HepG2 (cell line): ENCODE data around the gene FBXO44. TPM values are rescaled to one million over a fixed set of nuclear protein-coding genes. Genes with fewer than 3 reads are reported as not detected.

Source experiments
- ATAC-seq: fragments of 200-7000 bp; cut with Tn5 transposase; 3 replicates; pipeline ENCODE4 v1.9.1; 2020; ENCODE audit warnings: mild to moderate bottlenecking, moderate library complexity
- BruUV-seq: library from RNA; stranded (reverse); fragments of 400-500 nt; replicated peaks from 2 replicates; lab custom pipeline; 2021; lab: Mats Ljungman, UMichigan
- CTCF ChIA-PET: fragments of 300-600 bp; formaldehyde crosslinking; extraction: SDS; loops from one replicate; lab custom pipeline; 2021; ENCODE audit warnings: low total read pairs, inconsistent platforms, low intra/inter-chr PET ratio; lab: Yijun Ruan, JAX
- POLR2A ChIA-PET: fragments of 350-600 bp; sonication (Branson Sonifier 250); formaldehyde crosslinking; loops from one replicate; lab custom pipeline; 2020; ENCODE audit warnings: antibody characterized with exemption, inconsistent platforms; lab: Yijun Ruan, JAX
- DNase-seq: peaks from one replicate; pipeline ENCODE4 v3.0.0-alpha.2; 2015; ENCODE audit warnings: low spot score
- FAIRE-seq: peaks from 3 replicates; lab custom pipeline; 2011; peaks lifted over from hg19 to GRCh38; lab: Jason Lieb, UNC
- H2AFZ ChIP-seq: one replicate; pipeline ENCODE4 v1.6.1; 2011; ENCODE audit warnings: low read length, inconsistent platforms
- H3K27ac ChIP-seq: fragments of 300-600 bp; 3 replicates; pipeline ENCODE4 v1.8.0; 2011; ENCODE audit warnings: mixed run types, mild to moderate bottlenecking, mixed read lengths, low read length, inconsistent platforms; ENCODE audit not compliant: insufficient read depth; ENCODE audit errors: extremely low read length
- H3K27me3 ChIP-seq, 2 experiments: fragments of 200-600 bp in 1 of 2; 2 replicates in 1 of 2; 3 replicates in 1 of 2; pipeline versions ENCODE4 v1.6.0 to v1.8.0; 2011; ENCODE audit warnings: low read length in 2 of 2, mild to moderate bottlenecking in 2 of 2, moderate library complexity in 2 of 2, inconsistent platforms in 1 of 2; ENCODE audit not compliant: insufficient read depth in 2 of 2, control insufficient read depth in 1 of 2
- H3K36me3 ChIP-seq, 2 experiments: fragments of 200-600 bp in 1 of 2; replicated peaks in 1 of 2; 2 replicates in 1 of 2; 3 replicates in 1 of 2; pipeline versions ENCODE4 v1.5.1 to v1.8.0; 2011; ENCODE audit warnings: low read length in 2 of 2, inconsistent platforms in 1 of 2; ENCODE audit not compliant: insufficient read depth in 2 of 2, control insufficient read depth in 1 of 2
- H3K4me1 ChIP-seq: 2 replicates; pipeline ENCODE4 v1.5.1; 2012; ENCODE audit warnings: low read length, inconsistent platforms; ENCODE audit not compliant: insufficient read depth
- H3K4me2 ChIP-seq: 2 replicates; pipeline ENCODE4 v1.6.0; 2011; ENCODE audit warnings: low read depth, low read length, inconsistent platforms
- H3K4me3 ChIP-seq, 3 experiments: fragments of 200-600 bp in 1 of 3; sonication (generic), shearing (Covaris generic) in 1 of 3; replicated peaks in 1 of 3; 2 replicates each; pipeline ENCODE4 v1.5.1; 2011 to 2016; ENCODE audit warnings: low read length in 3 of 3, inconsistent platforms in 2 of 3, low read depth in 2 of 3, mild to moderate bottlenecking in 2 of 3, control low read depth in 1 of 3, mixed read lengths in 1 of 3; ENCODE audit not compliant: insufficient read depth in 1 of 3
- H3K79me2 ChIP-seq: one replicate; pipeline ENCODE4 v1.6.1; 2011; ENCODE audit warnings: low read length, inconsistent platforms; ENCODE audit not compliant: insufficient read depth
- H3K9ac ChIP-seq: 2 replicates; pipeline ENCODE4 v1.6.0; 2011; ENCODE audit warnings: mild to moderate bottlenecking, low read depth, low read length, inconsistent platforms; ENCODE audit not compliant: insufficient read depth
- H3K9me3 ChIP-seq: 2 replicates; pipeline ENCODE4 v1.5.1; 2012; ENCODE audit warnings: mild to moderate bottlenecking, low read length
- H4K20me1 ChIP-seq: 2 replicates; pipeline ENCODE4 v1.6.0; 2011; ENCODE audit warnings: inconsistent platforms, mild to moderate bottlenecking, low read length, moderate library complexity; ENCODE audit not compliant: insufficient read depth
- AKNA ChIP-seq: sonication (generic); formaldehyde crosslinking; IDR thresholded peaks from 2 replicates; pipeline ENCODE4 v1.4.0; 2020; ENCODE audit warnings: missing genetic modification reagents, borderline replicate concordance
- CTCF ChIP-seq: sonication (generic); formaldehyde crosslinking; IDR thresholded peaks from 2 replicates; pipeline ENCODE4 v1.5.0; 2020; ENCODE audit warnings: mild to moderate bottlenecking, missing genetic modification reagents, moderate library complexity
- POLR2A ChIP-seq, 2 experiments: IDR thresholded peaks; 2 replicates each; pipeline ENCODE4 v1.6.1; 2011; ENCODE audit warnings: low read depth in 2 of 2, low read length in 2 of 2, mild to moderate bottlenecking in 1 of 2, moderate library complexity in 1 of 2; ENCODE audit not compliant: insufficient read depth in 1 of 2
- RARG ChIP-seq: sonication (generic); formaldehyde crosslinking; IDR thresholded peaks from 2 replicates; pipeline ENCODE4 v1.4.0; 2020; ENCODE audit warnings: low read depth, mild to moderate bottlenecking, missing genetic modification reagents
- SAP130 ChIP-seq: IDR thresholded peaks from 2 replicates; pipeline ENCODE4 v1.6.1; 2016; ENCODE audit warnings: low read depth
- ZNF317 ChIP-seq: sonication (generic); formaldehyde crosslinking; IDR thresholded peaks from 2 replicates; pipeline ENCODE4 v1.5.0; 2020; ENCODE audit warnings: mild to moderate bottlenecking, missing genetic modification reagents
- ZSCAN9 ChIP-seq: IDR thresholded peaks from 2 replicates; pipeline ENCODE4 v1.6.1; 2016; ENCODE audit warnings: borderline replicate concordance
- WGBS: methylation state at CpG from one replicate; pipeline ENCODE4 v1.1.6; 2017; ENCODE audit warnings: low lambda C conversion rate; 5-methylcytosine and 5-hydroxymethylcytosine counted together
- in situ Hi-C: cut with HindIII; loops from 2 replicates; pipeline ENCODE4 v1.10.0; 2017; ENCODE audit warnings: low pct_unique_long_range_greater_than_20kb; ENCODE audit not compliant: extremely low pct_ligation_motif_present
- intact Hi-C: fragments of 100-400 bp; cut with micrococcal nuclease; formaldehyde crosslinking; loops from one replicate; pipeline ENCODE4 v1.10.0; 2022; ENCODE audit not compliant: unreplicated experiment
- polyA plus RNA-seq, 8 experiments: library from polyadenylated mRNA; depleted of rRNA in 3 of 8; stranded (reverse) in 7 of 8; unstranded in 1 of 8; fragments of >200 nt; fragmentation: Illumina TruSeq in 4 of 8; extraction: Trizol in 4 of 8; gene quantifications; 2 replicates each; pipeline versions ENCODE4 v1.2.1 to v1.2.3, GENCODE V29; 2011 to 2016; ENCODE audit warnings: low read depth in 4 of 8, missing spikeins in 1 of 8, mixed read lengths in 1 of 8; ENCODE audit not compliant: insufficient read depth in 1 of 8
- total RNA-seq, 5 experiments: library from RNA; depleted of rRNA; stranded (reverse); fragments of >200 nt; fragmentation: Illumina TruSeq; extraction: Trizol; gene quantifications; 2 replicates each; pipeline ENCODE4 v1.2.3, GENCODE V29; 2016; ENCODE audit warnings: low read depth in 1 of 5
- TF ChIP-seq, protein P1 (sequence below): sonication (generic); formaldehyde crosslinking; IDR thresholded peaks from 2 replicates; pipeline ENCODE4 v1.5.0; 2020; ENCODE audit warnings: mild to moderate bottlenecking, missing genetic modification reagents, borderline replicate concordance
- TF ChIP-seq, protein P2 (sequence below): sonication (generic); formaldehyde crosslinking; IDR thresholded peaks from 2 replicates; pipeline ENCODE4 v1.5.1; 2020; ENCODE audit warnings: mild to moderate bottlenecking, missing genetic modification reagents, moderate library complexity

The FBXO44 gene
- total and polyA plus RNA-seq, 2 of the 13 experiments (the other 11 are each of a cell fraction or from before 2014, with no cell fraction given), result 22.4 to 27.9 TPM

DNA sequence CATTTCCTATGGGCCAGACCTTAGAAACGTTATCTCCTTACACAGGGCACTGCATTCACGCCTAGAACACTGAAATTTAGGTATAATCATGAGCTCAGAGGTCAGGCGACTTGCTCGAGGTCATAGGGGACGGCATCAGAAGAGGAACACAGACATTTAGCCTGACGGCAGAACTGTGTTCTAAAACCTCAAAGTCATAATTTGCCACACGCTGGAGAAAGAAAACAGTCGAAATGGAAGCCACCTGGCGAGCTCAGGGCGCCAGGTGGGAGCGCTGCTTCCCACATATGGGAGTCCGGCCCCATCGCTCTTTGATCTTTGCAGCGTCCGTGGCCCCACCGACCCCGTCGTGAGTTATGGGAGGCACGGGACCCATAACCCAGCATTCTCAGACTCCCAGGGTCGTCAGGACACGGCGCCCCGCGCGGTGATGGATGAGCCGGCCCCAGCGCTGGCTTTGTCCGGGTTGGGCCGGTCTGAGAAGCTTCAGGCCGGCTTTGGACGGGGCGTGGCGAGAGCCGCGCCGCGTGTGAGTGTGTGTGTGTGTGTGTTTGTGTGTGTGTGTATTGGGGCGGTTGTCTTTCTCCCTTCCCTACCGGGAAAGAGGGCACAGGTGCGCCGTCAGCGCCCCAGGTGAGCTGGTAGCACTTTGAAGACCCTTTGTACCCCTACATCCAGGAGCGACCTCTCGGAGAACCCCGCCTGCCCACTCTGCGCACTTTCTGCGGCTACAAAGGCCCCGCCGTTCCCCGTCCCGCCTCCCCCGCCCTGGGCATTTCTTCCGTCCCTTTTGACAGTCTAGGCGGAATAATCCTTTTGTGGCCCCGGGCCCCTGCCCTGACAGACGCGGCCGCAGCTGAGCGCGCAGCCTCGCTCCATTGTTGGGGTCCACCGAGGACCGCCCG, 36.0 kb downstream of the FBXO44 start:
- Histone ChIP-seq H3K27ac (no peak overlapping the region), H3K4me1 (peaks cover 15% of the 10 kb centered on the region), H3K36me3 (no peaks in the 10 kb centered on the region), H3K4me3 (peak overlapping the region in 1 of 3 experiments; percentile 24; a peak in 1 of 6 replicates), H3K9ac (no peak overlapping the region), H3K79me2 (no peaks in the 10 kb centered on the region), H3K9me3 (no peaks in the 10 kb centered on the region), H2AFZ (no peak overlapping the region), H3K27me3 (peaks cover 16 to 65% of the 10 kb centered on the region in 2 experiments), H3K4me2 (peak overlapping the region; percentile 49), H4K20me1 (no peaks in the 10 kb centered on the region)
- 4% methylated on average over 16 of the region's 64 CpGs for WGBS
- no TSS peak for BruUV-seq
- ChIA-PET CTCF (no interaction called here), POLR2A (interaction anchor here (0.7 kb wide), 1 partner anchor 19 kb away, joined by 3 read pairs; no protein-coding TSS in a partner anchor)
- DNase-seq (peak; percentile 18), ATAC-seq (peak; percentile 41), FAIRE-seq (no peak)
- intact Hi-C loops (no loop called here), in situ Hi-C loops (loop anchor here (10.0 kb wide), 1 partner anchor 64 kb away; no protein-coding TSS in a partner anchor)
- TF ChIP-seq AKNA (CRISPR knock-in tag) (no peak), ZNF317 (CRISPR knock-in tag) (no peak), SAP130 (CRISPR knock-in tag) (no peak), RARG (CRISPR knock-in tag) (no peak), POLR2A (IDR thresholded peaks at IDR 0.05; ENCODE audit: insufficient read depth in 1 of 2, low read depth in 2 of 2, low read length in 2 of 2) (no peak), CTCF (CRISPR knock-in tag) (0 out of 2 replicates have a peak, but pooled peaks have one; percentile 31), ZSCAN9 (CRISPR knock-in tag) (no peak)
- TF ChIP-seq, protein P1, sequence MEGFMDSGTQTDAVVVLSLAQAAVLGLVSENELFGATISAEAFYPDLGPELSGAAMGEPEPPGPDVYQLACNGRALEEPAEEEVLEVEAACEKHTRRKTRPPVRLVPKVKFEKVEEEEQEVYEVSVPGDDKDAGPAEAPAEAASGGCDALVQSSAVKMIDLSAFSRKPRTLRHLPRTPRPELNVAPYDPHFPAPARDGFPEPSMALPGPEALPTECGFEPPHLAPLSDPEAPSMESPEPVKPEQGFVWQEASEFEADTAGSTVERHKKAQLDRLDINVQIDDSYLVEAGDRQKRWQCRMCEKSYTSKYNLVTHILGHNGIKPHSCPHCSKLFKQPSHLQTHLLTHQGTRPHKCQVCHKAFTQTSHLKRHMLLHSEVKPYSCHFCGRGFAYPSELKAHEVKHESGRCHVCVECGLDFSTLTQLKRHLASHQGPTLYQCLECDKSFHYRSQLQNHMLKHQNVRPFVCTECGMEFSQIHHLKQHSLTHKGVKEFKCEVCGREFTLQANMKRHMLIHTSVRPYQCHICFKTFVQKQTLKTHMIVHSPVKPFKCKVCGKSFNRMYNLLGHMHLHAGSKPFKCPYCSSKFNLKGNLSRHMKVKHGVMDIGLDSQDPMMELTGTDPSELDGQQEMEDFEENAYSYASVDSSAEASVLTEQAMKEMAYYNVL (CRISPR knock-in tag), result no peak
- TF ChIP-seq, protein P2, sequence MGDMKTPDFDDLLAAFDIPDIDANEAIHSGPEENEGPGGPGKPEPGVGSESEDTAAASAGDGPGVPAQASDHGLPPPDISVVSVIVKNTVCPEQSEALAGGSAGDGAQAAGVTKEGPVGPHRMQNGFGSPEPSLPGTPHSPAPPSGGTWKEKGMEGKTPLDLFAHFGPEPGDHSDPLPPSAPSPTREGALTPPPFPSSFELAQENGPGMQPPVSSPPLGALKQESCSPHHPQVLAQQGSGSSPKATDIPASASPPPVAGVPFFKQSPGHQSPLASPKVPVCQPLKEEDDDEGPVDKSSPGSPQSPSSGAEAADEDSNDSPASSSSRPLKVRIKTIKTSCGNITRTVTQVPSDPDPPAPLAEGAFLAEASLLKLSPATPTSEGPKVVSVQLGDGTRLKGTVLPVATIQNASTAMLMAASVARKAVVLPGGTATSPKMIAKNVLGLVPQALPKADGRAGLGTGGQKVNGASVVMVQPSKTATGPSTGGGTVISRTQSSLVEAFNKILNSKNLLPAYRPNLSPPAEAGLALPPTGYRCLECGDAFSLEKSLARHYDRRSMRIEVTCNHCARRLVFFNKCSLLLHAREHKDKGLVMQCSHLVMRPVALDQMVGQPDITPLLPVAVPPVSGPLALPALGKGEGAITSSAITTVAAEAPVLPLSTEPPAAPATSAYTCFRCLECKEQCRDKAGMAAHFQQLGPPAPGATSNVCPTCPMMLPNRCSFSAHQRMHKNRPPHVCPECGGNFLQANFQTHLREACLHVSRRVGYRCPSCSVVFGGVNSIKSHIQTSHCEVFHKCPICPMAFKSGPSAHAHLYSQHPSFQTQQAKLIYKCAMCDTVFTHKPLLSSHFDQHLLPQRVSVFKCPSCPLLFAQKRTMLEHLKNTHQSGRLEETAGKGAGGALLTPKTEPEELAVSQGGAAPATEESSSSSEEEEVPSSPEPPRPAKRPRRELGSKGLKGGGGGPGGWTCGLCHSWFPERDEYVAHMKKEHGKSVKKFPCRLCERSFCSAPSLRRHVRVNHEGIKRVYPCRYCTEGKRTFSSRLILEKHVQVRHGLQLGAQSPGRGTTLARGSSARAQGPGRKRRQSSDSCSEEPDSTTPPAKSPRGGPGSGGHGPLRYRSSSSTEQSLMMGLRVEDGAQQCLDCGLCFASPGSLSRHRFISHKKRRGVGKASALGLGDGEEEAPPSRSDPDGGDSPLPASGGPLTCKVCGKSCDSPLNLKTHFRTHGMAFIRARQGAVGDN (CRISPR knock-in tag), result 0 out of 2 replicates have a peak, but pooled peaks have one; percentile 19
